ENCODE results near the gene ZNF536.

DNA sequence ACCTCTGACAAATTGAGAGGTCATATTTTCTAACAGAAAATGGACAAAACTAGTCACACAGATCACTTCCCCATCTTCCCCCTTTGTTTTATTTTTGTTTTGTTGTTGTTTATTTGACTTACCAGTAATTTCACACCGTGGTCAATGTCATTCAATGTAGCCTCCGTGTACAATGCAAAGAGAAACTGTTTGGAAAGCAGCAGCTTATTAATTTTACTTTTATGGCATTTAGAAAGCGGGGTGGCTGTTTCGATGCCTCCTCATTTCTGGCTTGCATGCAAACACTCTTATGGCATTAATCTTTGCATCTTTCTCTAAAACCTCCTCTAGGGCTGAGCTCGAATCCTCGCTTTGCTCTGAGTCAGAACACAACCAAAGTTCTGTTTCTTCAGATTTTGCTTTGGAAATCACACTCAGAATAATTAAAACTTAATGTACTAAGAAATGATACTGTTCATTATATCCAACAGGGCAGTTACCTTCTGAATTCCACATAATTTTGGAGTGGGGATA, 77.0 kb downstream of the ZNF536 start:
- TF ChIP-seq, protein P1, sequence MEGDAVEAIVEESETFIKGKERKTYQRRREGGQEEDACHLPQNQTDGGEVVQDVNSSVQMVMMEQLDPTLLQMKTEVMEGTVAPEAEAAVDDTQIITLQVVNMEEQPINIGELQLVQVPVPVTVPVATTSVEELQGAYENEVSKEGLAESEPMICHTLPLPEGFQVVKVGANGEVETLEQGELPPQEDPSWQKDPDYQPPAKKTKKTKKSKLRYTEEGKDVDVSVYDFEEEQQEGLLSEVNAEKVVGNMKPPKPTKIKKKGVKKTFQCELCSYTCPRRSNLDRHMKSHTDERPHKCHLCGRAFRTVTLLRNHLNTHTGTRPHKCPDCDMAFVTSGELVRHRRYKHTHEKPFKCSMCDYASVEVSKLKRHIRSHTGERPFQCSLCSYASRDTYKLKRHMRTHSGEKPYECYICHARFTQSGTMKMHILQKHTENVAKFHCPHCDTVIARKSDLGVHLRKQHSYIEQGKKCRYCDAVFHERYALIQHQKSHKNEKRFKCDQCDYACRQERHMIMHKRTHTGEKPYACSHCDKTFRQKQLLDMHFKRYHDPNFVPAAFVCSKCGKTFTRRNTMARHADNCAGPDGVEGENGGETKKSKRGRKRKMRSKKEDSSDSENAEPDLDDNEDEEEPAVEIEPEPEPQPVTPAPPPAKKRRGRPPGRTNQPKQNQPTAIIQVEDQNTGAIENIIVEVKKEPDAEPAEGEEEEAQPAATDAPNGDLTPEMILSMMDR (IDR thresholded peaks at IDR 0.05; ENCODE audit: low read depth, low read length), result no peak
- no peak for TF ChIP-seq POLR2A (IDR thresholded peaks at IDR 0.05; ENCODE audit: extremely low read depth, insufficient read length)
- TF ChIP-seq, protein P2, sequence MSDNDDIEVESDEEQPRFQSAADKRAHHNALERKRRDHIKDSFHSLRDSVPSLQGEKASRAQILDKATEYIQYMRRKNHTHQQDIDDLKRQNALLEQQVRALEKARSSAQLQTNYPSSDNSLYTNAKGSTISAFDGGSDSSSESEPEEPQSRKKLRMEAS (IDR thresholded peaks at IDR 0.05; ENCODE audit: low read depth, low read length), result no peak
- no peak for TF ChIP-seq MYC (IDR thresholded peaks at IDR 0.05; ENCODE audit: low read depth, low read length)
